ENCODE measurements around the gene P4HA3.

Gene P4HA3

GRCh38 chr11:74318241-74318932, 6.9 kb upstream of the P4HA3 start:
- peak overlapping the region; percentile 82 for H3K27ac ChIP-seq
- DNase-seq (ENCODE audit: low read depth, low spot score) = no peak

GRCh38 chr11:74316772-74317505, 5.5 kb upstream of the P4HA3 start:
- no peak overlapping the region for H3K27ac ChIP-seq
- no peak for DNase-seq (ENCODE audit: low read depth, low spot score)

- H3K27ac ChIP-seq = no peak overlapping the region
- DNase-seq (ENCODE audit: low read depth, low spot score) = peak; percentile 14
Observed at GRCh38 chr11:74312326-74312725, 886 bp upstream of the P4HA3 start.

GRCh38 chr11:74310857-74311256, 583 bp downstream of the P4HA3 start:
- DNase-seq (ENCODE audit: low read depth, low spot score) = no peak
- H3K27ac ChIP-seq = no peak overlapping the region

GRCh38 chr11:74307434-74307833, 4.0 kb downstream of the P4HA3 start:
- DNase-seq (ENCODE audit: low read depth, low spot score) = no peak
- no peak overlapping the region for H3K27ac ChIP-seq

GRCh38 chr11:74306435-74307175, 4.8 kb downstream of the P4HA3 start:
- DNase-seq (ENCODE audit: low read depth, low spot score) = no peak
- H3K27ac ChIP-seq = no peak overlapping the region

- no peak for DNase-seq (ENCODE audit: low read depth, low spot score)
- H3K27ac ChIP-seq = no peak overlapping the region
Observed at GRCh38 chr11:74299015-74299414, 12.4 kb downstream of the P4HA3 start.

GRCh38 chr11:74297484-74297883, 14.0 kb downstream of the P4HA3 start:
- no peak for DNase-seq (ENCODE audit: low read depth, low spot score)
- no peak overlapping the region for H3K27ac ChIP-seq

GRCh38 chr11:74288911-74289310, 22.5 kb downstream of the P4HA3 start:
- DNase-seq (ENCODE audit: low read depth, low spot score) = no peak
- no peak overlapping the region for H3K27ac ChIP-seq

- peak; percentile 49 for DNase-seq (ENCODE audit: low read depth, low spot score)
- H3K27ac ChIP-seq = no peak overlapping the region
Observed at GRCh38 chr11:74288161-74288560, 23.3 kb downstream of the P4HA3 start.

GRCh38 chr11:74284466-74284865, 27.0 kb downstream of the P4HA3 start:
- DNase-seq (ENCODE audit: low read depth, low spot score) = no peak
- no peak overlapping the region for H3K27ac ChIP-seq

GRCh38 chr11:74283580-74284180, 27.8 kb downstream of the P4HA3 start:
- no peak overlapping the region for H3K27ac ChIP-seq

GRCh38 chr11:74282914-74283371, 28.5 kb downstream of the P4HA3 start:
- DNase-seq (ENCODE audit: low read depth, low spot score) = no peak

More at GRCh38 chr11:74283580-74284180, 27.8 kb downstream of the P4HA3 start:
- DNase-seq (ENCODE audit: low read depth, low spot score) = no peak

GRCh38 chr11:74282421-74282820, 29.0 kb downstream of the P4HA3 start:
- DNase-seq (ENCODE audit: low read depth, low spot score) = no peak
- H3K27ac ChIP-seq = no peak overlapping the region

More at GRCh38 chr11:74282914-74283371, 28.5 kb downstream of the P4HA3 start:
- no peak overlapping the region for H3K27ac ChIP-seq

- H3K27ac ChIP-seq = no peak overlapping the region
- DNase-seq (ENCODE audit: low read depth, low spot score) = no peak
Observed at GRCh38 chr11:74280494-74280893, 30.9 kb downstream of the P4HA3 start.

- H3K27ac ChIP-seq = peak overlapping the region; percentile 43
Observed at GRCh38 chr11:74279256-74279655, 32.2 kb downstream of the P4HA3 start.

GRCh38 chr11:74278721-74279161, 32.7 kb downstream of the P4HA3 start:
- DNase-seq (ENCODE audit: low read depth, low spot score) = peak; percentile 41

More at GRCh38 chr11:74279256-74279655, 32.2 kb downstream of the P4HA3 start:
- no peak for DNase-seq (ENCODE audit: low read depth, low spot score)

GRCh38 chr11:74278103-74278502, 33.3 kb downstream of the P4HA3 start:
- DNase-seq (ENCODE audit: low read depth, low spot score) = no peak
- H3K27ac ChIP-seq = peak overlapping the region; percentile 43

More at GRCh38 chr11:74278721-74279161, 32.7 kb downstream of the P4HA3 start:
- H3K27ac ChIP-seq = peak overlapping the region; percentile 43

- DNase-seq (ENCODE audit: low read depth, low spot score) = no peak
- H3K27ac ChIP-seq = no peak overlapping the region
Observed at GRCh38 chr11:74276581-74276980, 34.9 kb downstream of the P4HA3 start.

GRCh38 chr11:74272276-74272675, 39.2 kb downstream of the P4HA3 start:
- no peak for DNase-seq (ENCODE audit: low read depth, low spot score)
- H3K27ac ChIP-seq = no peak overlapping the region
